ENCODE results near the gene LSM14A.

LSM14A gene

GRCh38 chr19:34231439-34231838 is 59.1 kb downstream of the LSM14A start:
- no peak overlapping the region for H3K27ac ChIP-seq (replicated peaks)
- H3K27me3 ChIP-seq (ENCODE audit: insufficient read depth, poor library complexity, severe bottlenecking): no peaks in the 10 kb centered on the region
- no peak overlapping the region for H3K4me3 ChIP-seq (replicated peaks; ENCODE audit: insufficient read depth, low read length)
- no peak for DNase-seq (ENCODE audit: low read depth in 1 of 2, low spot score in 1 of 2)
- no peak for TF ChIP-seq GABPA (IDR thresholded peaks at IDR 0.05; ENCODE audit: low read depth)
- no peak for TF ChIP-seq CTCF (IDR thresholded peaks at IDR 0.05; ENCODE audit: insufficient read depth, low read length)
- no peak for TF ChIP-seq REST (IDR thresholded peaks at IDR 0.05; ENCODE audit: insufficient replicate concordance, low read depth)
- no peak for TF ChIP-seq POLR2AphosphoS5 (IDR thresholded peaks at IDR 0.05; ENCODE audit: low read depth)
- no peak for TF ChIP-seq SPI1 (IDR thresholded peaks at IDR 0.05; ENCODE audit: borderline replicate concordance, low read depth)

GRCh38 chr19:34232566-34233481 is 60.5 kb downstream of the LSM14A start:
- H3K27ac ChIP-seq (replicated peaks): no peak overlapping the region
- TF ChIP-seq POLR2AphosphoS5 (IDR thresholded peaks at IDR 0.05; ENCODE audit: low read depth) (no peak), GABPA (IDR thresholded peaks at IDR 0.05; ENCODE audit: low read depth) (no peak)
- no peak for DNase-seq (ENCODE audit: low read depth in 1 of 2, low spot score in 1 of 2)

GRCh38 chr19:34235425-34235940 is 63.2 kb downstream of the LSM14A start:
- Histone ChIP-seq H3K4me3 (replicated peaks; ENCODE audit: insufficient read depth, low read length) (no peak overlapping the region), H3K27me3 (ENCODE audit: insufficient read depth, poor library complexity, severe bottlenecking) (no peaks in the 10 kb centered on the region), H3K27ac (replicated peaks) (no peak overlapping the region)
- TF ChIP-seq REST (IDR thresholded peaks at IDR 0.05; ENCODE audit: insufficient replicate concordance, low read depth) (no peak), POLR2AphosphoS5 (IDR thresholded peaks at IDR 0.05; ENCODE audit: low read depth) (no peak), CTCF (IDR thresholded peaks at IDR 0.05; ENCODE audit: insufficient read depth, low read length) (no peak), GABPA (IDR thresholded peaks at IDR 0.05; ENCODE audit: low read depth) (no peak), SPI1 (IDR thresholded peaks at IDR 0.05; ENCODE audit: borderline replicate concordance, low read depth) (no peak)
- no peak for DNase-seq (ENCODE audit: low read depth in 1 of 2, low spot score in 1 of 2)

More at GRCh38 chr19:34232566-34233481, 60.5 kb downstream of the LSM14A start:
- Histone ChIP-seq H3K4me3 (replicated peaks; ENCODE audit: insufficient read depth, low read length) (no peak overlapping the region), H3K27me3 (ENCODE audit: insufficient read depth, poor library complexity, severe bottlenecking) (no peaks in the 10 kb centered on the region)
